ENCODE data around the gene ATRN.
"Not testable (repeated sequence)": the region's sequence is repeated elsewhere in the genome, so short reads cannot be mapped to it uniquely, and the experiment has no call there.

ATRN gene

DNA sequence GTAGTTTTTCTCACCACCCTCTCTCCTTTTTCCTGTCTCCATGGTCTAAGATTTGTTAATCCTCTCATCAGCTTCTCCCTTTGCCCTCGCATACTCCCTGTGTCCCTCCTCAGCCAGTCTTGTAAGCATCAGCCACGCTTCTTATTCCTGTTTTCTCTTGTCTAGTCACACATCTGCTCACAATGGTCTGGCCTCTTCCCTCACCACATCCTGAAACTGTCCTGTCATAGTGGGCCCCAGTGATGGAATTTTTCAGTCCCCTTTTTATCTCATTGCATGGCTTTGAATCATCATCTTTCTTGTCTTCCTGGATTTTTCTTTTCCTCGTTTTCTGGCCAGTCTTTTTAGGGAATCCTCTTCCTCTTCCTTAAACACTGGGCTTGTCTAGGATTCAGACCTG lies 135.2 kb downstream of the ATRN start:
- no peak for DNase-seq (ENCODE audit: low spot score)
- H3K27ac ChIP-seq: no peak overlapping the region
- CTCF ChIA-PET: no interaction called here
- TF ChIP-seq, protein P1, sequence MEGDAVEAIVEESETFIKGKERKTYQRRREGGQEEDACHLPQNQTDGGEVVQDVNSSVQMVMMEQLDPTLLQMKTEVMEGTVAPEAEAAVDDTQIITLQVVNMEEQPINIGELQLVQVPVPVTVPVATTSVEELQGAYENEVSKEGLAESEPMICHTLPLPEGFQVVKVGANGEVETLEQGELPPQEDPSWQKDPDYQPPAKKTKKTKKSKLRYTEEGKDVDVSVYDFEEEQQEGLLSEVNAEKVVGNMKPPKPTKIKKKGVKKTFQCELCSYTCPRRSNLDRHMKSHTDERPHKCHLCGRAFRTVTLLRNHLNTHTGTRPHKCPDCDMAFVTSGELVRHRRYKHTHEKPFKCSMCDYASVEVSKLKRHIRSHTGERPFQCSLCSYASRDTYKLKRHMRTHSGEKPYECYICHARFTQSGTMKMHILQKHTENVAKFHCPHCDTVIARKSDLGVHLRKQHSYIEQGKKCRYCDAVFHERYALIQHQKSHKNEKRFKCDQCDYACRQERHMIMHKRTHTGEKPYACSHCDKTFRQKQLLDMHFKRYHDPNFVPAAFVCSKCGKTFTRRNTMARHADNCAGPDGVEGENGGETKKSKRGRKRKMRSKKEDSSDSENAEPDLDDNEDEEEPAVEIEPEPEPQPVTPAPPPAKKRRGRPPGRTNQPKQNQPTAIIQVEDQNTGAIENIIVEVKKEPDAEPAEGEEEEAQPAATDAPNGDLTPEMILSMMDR (conservative IDR thresholded peaks at IDR 0.05; ENCODE audit: low read depth): no peak
- POLR2A ChIA-PET (ENCODE audit: low non-redundant PET): no interaction called here

DNA sequence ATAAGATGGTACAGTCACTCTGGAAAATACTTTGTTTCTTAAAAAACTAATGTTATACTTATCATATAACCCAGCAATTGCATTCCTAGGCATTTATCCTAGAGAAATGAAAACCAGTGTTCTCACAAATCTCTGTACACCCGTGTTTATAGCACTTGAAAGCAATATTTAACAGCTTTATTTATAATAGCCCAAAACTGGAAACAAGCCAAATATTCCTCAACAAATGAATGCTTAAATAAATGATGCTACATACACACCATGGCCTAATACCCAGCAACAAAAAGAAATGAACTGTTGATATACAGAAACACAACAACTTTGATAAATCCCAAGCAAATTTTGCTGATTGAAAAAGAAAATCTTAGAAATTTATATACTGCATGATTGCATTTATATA lies 141.1 kb downstream of the ATRN start:
- no peak overlapping the region for H3K27ac ChIP-seq
- ChIA-PET CTCF (interaction anchor here (1.2 kb wide), 1 partner anchor 42 kb away, joined by 3 read pairs; no protein-coding TSS in a partner anchor), POLR2A (ENCODE audit: low non-redundant PET) (no interaction called here)
- TF ChIP-seq, protein P1 (conservative IDR thresholded peaks at IDR 0.05; ENCODE audit: low read depth): no peak
- DNase-seq (ENCODE audit: low spot score): no peak

DNA sequence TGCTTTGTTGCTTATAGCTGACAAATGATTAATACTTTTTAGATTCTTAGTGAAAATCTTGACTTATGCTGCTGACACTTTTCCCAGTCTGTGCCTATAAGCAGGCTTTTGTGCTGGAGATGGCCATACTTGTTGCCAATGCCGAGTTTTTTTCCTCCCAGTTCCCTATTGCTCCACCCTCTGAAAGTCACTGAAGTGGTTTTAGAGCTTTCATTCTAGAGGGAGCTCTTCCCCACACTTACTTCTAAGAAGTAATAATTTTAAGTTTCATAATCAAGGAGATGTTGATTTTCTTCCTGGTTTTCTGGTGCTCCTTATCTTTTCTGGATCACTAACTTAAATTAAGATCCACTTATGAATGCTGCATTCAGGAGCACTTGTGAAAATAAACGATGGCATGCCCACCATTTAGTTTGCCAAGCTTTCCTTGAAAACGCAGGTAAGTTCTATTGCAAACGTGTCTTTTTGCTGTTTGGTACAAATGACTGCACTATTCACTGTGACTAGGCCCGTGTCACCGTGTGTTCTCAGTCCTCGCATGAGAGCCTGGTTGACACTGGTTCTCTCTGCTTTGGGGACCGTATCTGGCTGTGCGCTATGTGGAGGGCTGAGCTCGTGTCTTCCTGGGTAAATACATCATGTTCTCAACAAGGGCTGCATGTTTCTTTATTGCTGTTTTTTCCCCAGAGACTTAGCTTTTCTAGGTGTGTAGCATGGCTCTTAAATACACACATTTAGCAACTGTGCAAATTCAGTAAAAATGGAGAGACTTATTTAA lies 142.2 kb downstream of the ATRN start:
- POLR2A ChIA-PET (ENCODE audit: low non-redundant PET): no interaction called here
- DNase-seq (ENCODE audit: low spot score): no peak
- CTCF ChIA-PET: interaction anchor here (0.7 to 1.2 kb wide), 4 partner anchors 41 to 1346 kb away, joined by 3 to 4 read pairs (median 3); no protein-coding TSS in a partner anchor
- TF ChIP-seq, protein P1 (conservative IDR thresholded peaks at IDR 0.05; ENCODE audit: low read depth): no peak
- H3K27ac ChIP-seq: no peak overlapping the region

DNA sequence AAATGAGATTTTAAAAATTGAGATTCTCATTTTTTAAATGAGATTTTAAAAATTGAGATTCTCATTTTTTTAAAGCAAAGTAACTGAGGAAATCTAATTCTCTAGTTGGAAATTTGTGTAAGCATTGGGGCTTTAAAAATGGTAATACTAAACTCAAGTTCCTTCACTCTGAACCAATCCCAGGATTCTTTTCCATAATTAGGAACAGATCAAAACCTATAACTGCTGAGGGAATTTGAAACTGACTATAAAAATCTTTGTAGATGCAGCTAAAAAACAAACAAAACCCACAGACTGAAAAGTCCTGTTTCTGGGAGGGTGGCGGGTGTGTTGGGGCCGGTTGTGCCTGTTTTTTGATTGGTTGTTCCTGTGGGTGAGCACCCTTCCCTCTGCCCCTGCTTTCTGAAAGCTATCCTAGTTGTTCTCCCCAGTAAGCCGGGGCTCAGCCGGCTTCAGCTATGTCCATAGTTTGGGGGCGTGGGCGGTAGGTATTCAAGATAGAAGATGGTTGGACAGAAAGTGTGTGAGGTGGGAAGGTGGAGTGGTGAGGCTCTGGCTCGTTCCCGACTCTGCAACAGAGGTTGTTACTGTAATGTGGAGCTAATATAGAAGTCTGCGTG lies 143.1 kb downstream of the ATRN start:
- DNase-seq (ENCODE audit: low spot score): no peak
- TF ChIP-seq, protein P1 (conservative IDR thresholded peaks at IDR 0.05; ENCODE audit: low read depth): no peak
- no peak overlapping the region for H3K27ac ChIP-seq
- CTCF ChIA-PET: interaction anchor here (0.8 to 2.1 kb wide), 3 partner anchors 50 to 170 kb away, joined by 3 to 5 read pairs (median 3); no protein-coding TSS in a partner anchor
- POLR2A ChIA-PET (ENCODE audit: low non-redundant PET): no interaction called here

DNA sequence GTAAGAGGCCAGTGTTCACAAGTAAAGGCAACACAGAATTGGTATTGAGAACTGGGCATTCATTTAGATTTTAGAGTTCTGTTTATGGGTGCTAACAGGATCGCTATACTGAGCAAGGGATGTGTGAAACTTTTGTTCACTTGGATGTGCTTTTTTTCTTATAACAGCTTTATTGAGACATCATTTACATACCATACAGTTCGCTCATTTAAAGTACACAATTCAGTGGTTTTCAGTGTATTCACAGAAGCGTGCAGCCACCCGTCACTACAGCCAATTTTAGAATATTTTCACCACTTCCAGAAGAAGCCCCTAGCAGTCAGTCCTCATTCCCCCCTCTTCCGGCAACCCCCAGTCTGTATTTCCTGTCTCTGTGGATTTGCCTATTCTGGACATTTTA lies 143.6 kb downstream of the ATRN start:
- CTCF ChIA-PET: interaction anchor here (0.8 to 2.1 kb wide), 2 partner anchors 51 to 170 kb away, joined by 3 to 5 read pairs; no protein-coding TSS in a partner anchor
- POLR2A ChIA-PET (ENCODE audit: low non-redundant PET): no interaction called here
- TF ChIP-seq, protein P1 (conservative IDR thresholded peaks at IDR 0.05; ENCODE audit: low read depth): no peak
- no peak for DNase-seq (ENCODE audit: low spot score)
- H3K27ac ChIP-seq: no peak overlapping the region

DNA sequence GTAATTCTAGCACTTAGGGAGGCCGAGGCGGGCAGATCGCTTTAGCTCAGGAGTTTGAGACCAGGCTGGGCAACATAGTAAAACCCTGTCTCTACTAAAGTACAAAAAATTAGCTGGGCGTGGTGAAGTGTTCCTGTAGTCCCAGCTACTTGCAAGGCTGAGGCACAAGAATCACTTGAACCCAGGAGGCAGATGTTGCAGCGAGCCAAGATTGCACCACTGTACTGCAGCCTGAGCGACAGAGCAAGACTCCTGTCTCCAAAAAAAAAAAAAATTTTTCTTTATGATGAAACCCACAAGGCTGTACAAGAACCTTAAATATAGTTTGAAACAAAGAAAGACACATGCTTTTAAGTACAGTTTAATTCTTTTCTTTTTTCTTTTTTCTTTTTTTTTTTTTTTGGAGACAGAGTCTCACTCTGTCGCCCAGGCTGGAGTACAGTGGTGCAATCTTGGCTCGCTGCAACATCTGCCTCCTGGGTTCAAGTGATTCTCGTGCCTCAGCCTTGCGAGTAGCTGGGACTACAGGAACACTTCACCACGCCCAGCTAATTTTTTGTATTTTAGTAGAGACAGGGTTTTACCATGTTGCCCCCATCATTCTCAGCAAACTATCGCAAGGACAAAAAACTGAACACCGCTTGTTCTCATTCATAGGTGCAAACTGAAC lies 144.5 kb downstream of the ATRN start:
- CTCF ChIA-PET: interaction anchor here (0.6 to 2.1 kb wide), 3 partner anchors 52 to 1674 kb away, joined by 3 to 5 read pairs (median 5); no protein-coding TSS in a partner anchor

More for the DNA sequence above, 144.5 kb downstream of the ATRN start:
- H3K27ac ChIP-seq; DNase-seq (ENCODE audit: low spot score); POLR2A ChIA-PET (ENCODE audit: low non-redundant PET): not testable (repeated sequence)
